D721Med (cell line): ENCODE measurements around the gene MSL2.

Source experiments
- DNase-seq: peaks from one replicate; pipeline ENCODE4 v3.0.0; 2011; ENCODE audit warnings: low spot score; ENCODE audit not compliant: insufficient read length
- FAIRE-seq: peaks from 2 replicates; lab custom pipeline; 2011; peaks lifted over from hg19 to GRCh38; lab: Jason Lieb, UNC
- TF ChIP-seq, protein P1 (sequence below): IDR thresholded peaks from 2 replicates; pipeline ENCODE4 v1.5.1; 2012; ENCODE audit warnings: mild to moderate bottlenecking, control low read depth; ENCODE audit not compliant: insufficient read depth; ENCODE audit errors: missing control alignments

The MSL2 gene, protein sequence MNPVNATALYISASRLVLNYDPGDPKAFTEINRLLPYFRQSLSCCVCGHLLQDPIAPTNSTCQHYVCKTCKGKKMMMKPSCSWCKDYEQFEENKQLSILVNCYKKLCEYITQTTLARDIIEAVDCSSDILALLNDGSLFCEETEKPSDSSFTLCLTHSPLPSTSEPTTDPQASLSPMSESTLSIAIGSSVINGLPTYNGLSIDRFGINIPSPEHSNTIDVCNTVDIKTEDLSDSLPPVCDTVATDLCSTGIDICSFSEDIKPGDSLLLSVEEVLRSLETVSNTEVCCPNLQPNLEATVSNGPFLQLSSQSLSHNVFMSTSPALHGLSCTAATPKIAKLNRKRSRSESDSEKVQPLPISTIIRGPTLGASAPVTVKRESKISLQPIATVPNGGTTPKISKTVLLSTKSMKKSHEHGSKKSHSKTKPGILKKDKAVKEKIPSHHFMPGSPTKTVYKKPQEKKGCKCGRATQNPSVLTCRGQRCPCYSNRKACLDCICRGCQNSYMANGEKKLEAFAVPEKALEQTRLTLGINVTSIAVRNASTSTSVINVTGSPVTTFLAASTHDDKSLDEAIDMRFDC

DNA sequence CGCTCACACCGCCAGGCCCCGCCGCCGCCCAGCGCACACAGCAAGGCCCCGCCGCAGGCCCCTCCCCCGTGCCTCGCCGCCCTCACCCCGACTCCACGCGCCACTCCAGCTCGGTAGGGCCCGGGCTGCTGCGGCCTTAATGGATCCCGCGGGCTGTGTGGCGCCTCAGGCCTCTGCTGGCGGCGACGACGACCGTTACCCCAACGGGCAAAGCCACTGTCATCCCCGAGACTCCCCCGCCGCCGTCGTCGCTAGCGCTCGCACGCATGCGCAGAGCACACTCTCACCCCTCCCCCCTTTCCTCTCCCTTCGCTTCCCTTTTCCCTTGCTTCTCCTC is at the start of gene MSL2:
Gene MSL2 (minus strand): TSS at position 272 of the 337 bp plus-strand sequence. CDS start 1,222 bp downstream, outside the sequence.
- TF ChIP-seq, protein P1, sequence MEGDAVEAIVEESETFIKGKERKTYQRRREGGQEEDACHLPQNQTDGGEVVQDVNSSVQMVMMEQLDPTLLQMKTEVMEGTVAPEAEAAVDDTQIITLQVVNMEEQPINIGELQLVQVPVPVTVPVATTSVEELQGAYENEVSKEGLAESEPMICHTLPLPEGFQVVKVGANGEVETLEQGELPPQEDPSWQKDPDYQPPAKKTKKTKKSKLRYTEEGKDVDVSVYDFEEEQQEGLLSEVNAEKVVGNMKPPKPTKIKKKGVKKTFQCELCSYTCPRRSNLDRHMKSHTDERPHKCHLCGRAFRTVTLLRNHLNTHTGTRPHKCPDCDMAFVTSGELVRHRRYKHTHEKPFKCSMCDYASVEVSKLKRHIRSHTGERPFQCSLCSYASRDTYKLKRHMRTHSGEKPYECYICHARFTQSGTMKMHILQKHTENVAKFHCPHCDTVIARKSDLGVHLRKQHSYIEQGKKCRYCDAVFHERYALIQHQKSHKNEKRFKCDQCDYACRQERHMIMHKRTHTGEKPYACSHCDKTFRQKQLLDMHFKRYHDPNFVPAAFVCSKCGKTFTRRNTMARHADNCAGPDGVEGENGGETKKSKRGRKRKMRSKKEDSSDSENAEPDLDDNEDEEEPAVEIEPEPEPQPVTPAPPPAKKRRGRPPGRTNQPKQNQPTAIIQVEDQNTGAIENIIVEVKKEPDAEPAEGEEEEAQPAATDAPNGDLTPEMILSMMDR, result no peak
- DNase-seq (no peak), FAIRE-seq (no peak)

DNA sequence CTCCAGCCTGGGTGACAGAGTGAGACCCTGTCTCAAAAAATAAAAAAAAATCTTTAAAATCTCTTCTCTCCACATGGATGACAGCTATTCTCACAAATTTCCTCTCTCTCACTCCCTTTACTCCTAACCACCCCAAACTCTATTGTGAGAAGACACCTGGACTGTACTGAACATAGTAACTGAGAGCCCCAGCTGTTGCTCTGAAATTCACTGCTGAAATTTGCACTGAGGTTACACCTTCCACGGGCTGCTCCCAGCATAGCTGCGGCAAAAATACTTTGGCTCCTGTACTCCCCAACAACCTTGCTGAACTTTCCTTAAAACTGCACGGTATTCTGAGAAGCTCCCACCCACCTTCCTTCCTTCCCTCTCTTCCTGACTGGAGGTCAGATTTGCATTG is 49.6 kb upstream of the MSL2 start:
- FAIRE-seq, result no peak
- TF ChIP-seq, protein P1, result no peak
- no peak for DNase-seq

DNA sequence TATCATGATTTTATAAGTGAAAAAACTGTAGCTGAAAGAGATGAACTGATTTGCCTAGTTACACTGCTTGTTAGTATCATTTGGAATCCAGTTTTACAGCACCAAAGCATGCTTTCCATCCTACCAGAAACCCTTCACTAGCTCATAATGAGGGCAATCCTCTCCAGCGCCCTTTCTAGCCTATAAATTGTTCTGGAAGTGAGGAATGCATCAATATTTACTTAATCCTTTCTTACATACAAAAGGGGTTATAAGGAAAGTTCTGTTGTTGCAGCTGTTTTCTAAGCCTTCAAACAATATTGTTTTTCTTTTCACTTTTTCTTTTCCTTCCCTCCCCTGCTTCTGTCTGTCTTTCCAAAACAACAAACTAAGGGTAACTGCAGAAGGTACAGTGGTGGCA is 43.0 kb upstream of the MSL2 start:
- no peak for FAIRE-seq
- no peak for DNase-seq
- TF ChIP-seq, protein P1, result no peak

DNA sequence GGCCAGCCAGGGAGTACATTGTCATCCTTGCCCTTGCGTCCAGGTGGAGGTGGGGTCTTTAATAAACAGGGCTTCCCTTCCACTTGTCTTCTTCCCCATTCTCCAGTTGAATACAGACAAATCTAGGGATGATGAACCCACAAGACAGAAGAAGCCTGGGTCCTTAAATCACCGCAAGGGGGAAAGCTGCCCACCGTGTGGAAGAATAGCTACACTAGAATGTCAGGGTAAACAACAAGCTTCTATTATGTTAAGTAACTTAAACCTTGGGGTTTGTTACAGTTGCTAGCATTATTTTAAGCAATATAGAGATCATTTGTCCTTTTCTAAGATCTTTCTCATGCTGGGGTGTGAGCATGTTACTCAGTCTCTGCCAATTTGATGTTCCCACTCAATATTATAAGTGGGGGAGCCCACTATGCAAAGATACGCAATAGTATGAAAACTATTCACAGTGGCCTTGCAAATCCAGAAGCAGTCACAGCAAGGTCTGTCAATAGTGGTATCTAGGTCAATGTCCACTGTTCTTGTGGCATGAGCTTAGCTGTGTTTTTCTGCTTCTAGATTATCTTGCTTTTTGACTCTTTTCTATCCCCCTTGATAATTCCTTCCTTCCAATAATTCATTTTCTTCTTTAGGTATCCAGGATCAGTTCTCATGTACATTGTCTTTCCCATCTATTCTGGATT is 42.0 kb upstream of the MSL2 start:
- DNase-seq (no peak), FAIRE-seq (no peak)
- TF ChIP-seq, protein P1, result no peak

DNA sequence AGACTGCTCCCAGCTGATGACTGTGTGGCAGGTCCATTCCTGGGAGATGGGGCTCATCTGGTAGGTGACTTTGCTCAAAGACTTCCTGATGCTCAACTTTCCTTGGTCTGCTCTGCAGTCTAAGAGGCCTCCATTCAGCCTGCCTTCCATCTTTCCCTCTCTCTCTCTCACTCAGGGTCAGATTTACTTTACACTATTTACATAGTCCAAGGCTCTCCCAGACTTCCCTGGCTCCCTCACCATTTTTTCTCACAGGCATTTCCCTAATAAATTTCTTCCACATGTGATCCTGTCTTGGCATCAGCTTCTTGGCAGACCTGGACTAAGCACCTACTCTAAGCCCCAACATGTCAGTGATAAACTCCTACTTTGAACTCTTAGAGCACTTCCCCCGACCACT is 41.0 kb upstream of the MSL2 start:
- FAIRE-seq, result no peak
- TF ChIP-seq, protein P1, result no peak
- DNase-seq, result no peak

DNA sequence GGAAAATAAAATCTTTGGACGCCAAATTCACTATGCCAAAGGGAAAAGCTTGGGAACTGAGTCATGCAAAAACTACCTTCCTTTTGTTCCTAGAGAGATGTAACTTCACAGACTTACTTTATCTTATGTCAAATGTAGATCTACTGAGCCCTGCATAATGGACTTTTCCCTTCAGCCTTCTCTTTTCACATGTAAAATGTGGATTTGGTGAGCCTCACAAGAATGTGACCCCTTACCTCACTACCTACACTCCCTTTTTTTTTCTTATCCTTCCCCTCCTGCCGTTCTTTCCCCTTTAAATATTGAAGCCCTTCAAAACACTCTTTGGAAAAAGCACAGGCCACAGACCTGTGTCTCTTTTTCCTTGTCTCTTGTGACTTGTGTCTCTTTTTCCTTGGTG is 40.0 kb upstream of the MSL2 start:
- DNase-seq, result no peak
- FAIRE-seq, result no peak
- TF ChIP-seq, protein P1, result no peak

DNA sequence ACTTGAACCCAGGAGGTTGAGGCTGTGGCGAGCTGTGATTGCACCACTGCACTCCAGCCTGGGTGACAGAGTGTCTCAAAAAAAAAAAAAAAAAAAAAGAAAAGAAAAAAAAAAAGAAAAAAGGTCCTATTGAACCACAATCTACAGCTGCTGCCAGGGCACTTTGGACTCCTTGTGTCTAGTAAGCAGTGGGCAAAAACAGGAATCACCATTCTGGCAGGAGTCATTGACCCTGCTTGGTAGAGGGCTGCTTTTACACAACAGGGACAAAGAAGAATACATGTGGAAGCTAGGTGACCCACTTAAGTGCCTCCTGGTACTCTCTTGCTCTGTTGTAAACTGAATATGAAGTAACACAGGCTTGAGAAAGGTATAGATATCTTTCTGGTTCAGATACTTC is 39.4 kb upstream of the MSL2 start:
- FAIRE-seq (no peak), DNase-seq (no peak)
- TF ChIP-seq, protein P1, result no peak
